Urothelium cell line (cell line): ENCODE measurements around the gene RTKN2.
"Not testable (repeated sequence)": the region's sequence is repeated elsewhere in the genome, so short reads cannot be mapped to it uniquely, and the experiment has no call there.

Experiments used
- DNase-seq: peaks from one replicate; pipeline ENCODE4 v3.0.0; 2011; ENCODE audit warnings: low spot score, mixed read lengths
- FAIRE-seq: peaks from 2 replicates; lab custom pipeline; 2011; peaks lifted over from hg19 to GRCh38; lab: Jason Lieb, UNC

RTKN2 gene

GRCh38 chr10:62268399-62269114 is at the start of gene RTKN2:
Gene RTKN2 (minus strand): TSS chr10:62268844. CDS start chr10:62268610, 234 bp downstream.
- FAIRE-seq (peak; percentile 94), DNase-seq (peak; percentile 95)

GRCh38 chr10:62317257-62317656 is 48.6 kb upstream of the RTKN2 start:
- DNase-seq (no peak), FAIRE-seq (no peak)

- DNase-seq (no peak), FAIRE-seq (no peak)
Observed at GRCh38 chr10:62309254-62309653, 40.6 kb upstream of the RTKN2 start.

GRCh38 chr10:62308101-62308500 is 39.5 kb upstream of the RTKN2 start:
- no peak for FAIRE-seq
- no peak for DNase-seq

GRCh38 chr10:62307635-62308034 is 39.0 kb upstream of the RTKN2 start:
- FAIRE-seq (no peak), DNase-seq (no peak)

- FAIRE-seq (no peak), DNase-seq (no peak)
Observed at GRCh38 chr10:62306663-62307062, 38.0 kb upstream of the RTKN2 start.

- DNase-seq: no peak
- no peak for FAIRE-seq
Observed at GRCh38 chr10:62305813-62306212, 37.2 kb upstream of the RTKN2 start.

GRCh38 chr10:62303922-62304321 is 35.3 kb upstream of the RTKN2 start:
- FAIRE-seq (no peak), DNase-seq (no peak)

- DNase-seq: no peak
- FAIRE-seq: no peak
Observed at GRCh38 chr10:62302760-62303159, 34.1 kb upstream of the RTKN2 start.

- FAIRE-seq (no peak), DNase-seq (no peak)
Observed at GRCh38 chr10:62297857-62298256, 29.2 kb upstream of the RTKN2 start.

GRCh38 chr10:62284221-62284620 is 15.6 kb upstream of the RTKN2 start:
- FAIRE-seq (no peak), DNase-seq (no peak)

GRCh38 chr10:62281348-62281747 is 12.7 kb upstream of the RTKN2 start:
- DNase-seq, FAIRE-seq: not testable (repeated sequence)

- FAIRE-seq: not testable (repeated sequence)
Observed at GRCh38 chr10:62280392-62280791, 11.7 kb upstream of the RTKN2 start.

GRCh38 chr10:62278441-62278910 is 9.8 kb upstream of the RTKN2 start:
- peak; percentile 11 for DNase-seq
- FAIRE-seq: no peak

More at GRCh38 chr10:62280392-62280791, 11.7 kb upstream of the RTKN2 start:
- DNase-seq: not testable (repeated sequence)

- DNase-seq (no peak), FAIRE-seq (no peak)
Observed at GRCh38 chr10:62277971-62278370, 9.3 kb upstream of the RTKN2 start.

- FAIRE-seq: no peak
- DNase-seq: no peak
Observed at GRCh38 chr10:62270020-62270419, 1.4 kb upstream of the RTKN2 start.

- peak; percentile 39 for DNase-seq
- FAIRE-seq: no peak
Observed at GRCh38 chr10:62268027-62268398, 631 bp downstream of the RTKN2 start.

GRCh38 chr10:62266611-62267010 is 2.0 kb downstream of the RTKN2 start:
- DNase-seq (no peak), FAIRE-seq (no peak)

GRCh38 chr10:62266147-62266546 is 2.5 kb downstream of the RTKN2 start:
- no peak for FAIRE-seq
- no peak for DNase-seq

GRCh38 chr10:62264702-62265436 is 3.8 kb downstream of the RTKN2 start:
- peak; percentile 80 for DNase-seq
- no peak for FAIRE-seq

- no peak for FAIRE-seq
- DNase-seq: no peak
Observed at GRCh38 chr10:62264126-62264525, 4.5 kb downstream of the RTKN2 start.

- FAIRE-seq (no peak), DNase-seq (no peak)
Observed at GRCh38 chr10:62261666-62262065, 7.0 kb downstream of the RTKN2 start.
